Measurements from ENCODE around the gene H2BK1.

The H2BK1 gene

GRCh38 chr7:151232917-151233701, 22.8 kb upstream of the H2BK1 start:
- DNase-seq (ENCODE audit: low read depth in 2 of 3, low spot score in 2 of 3) = peak in 2 of 3 experiments; percentile 44 to 58

- peak; percentile 81 to 90 (median 86) for DNase-seq (ENCODE audit: low read depth in 2 of 3, low spot score in 2 of 3)
Observed at GRCh38 chr7:151232091-151232916, 22.0 kb upstream of the H2BK1 start, which contains the start of gene CHPF2. Gene CHPF2 (plus strand): TSS chr7:151232483. CDS start chr7:151234012, 1,529 bp downstream.

- DNase-seq (ENCODE audit: low read depth in 2 of 3, low spot score in 2 of 3) = no peak
Observed at GRCh38 chr7:151231080-151231479, 20.8 kb upstream of the H2BK1 start.

- DNase-seq (ENCODE audit: low read depth in 2 of 3, low spot score in 2 of 3) = no peak
Observed at GRCh38 chr7:151229249-151229648, 19.0 kb upstream of the H2BK1 start.

GRCh38 chr7:151228024-151228866, 18.0 kb upstream of the H2BK1 start:
- no peak for DNase-seq (ENCODE audit: low read depth in 2 of 3, low spot score in 2 of 3)

- DNase-seq (ENCODE audit: low read depth in 2 of 3, low spot score in 2 of 3) = peak; percentile 94 to 97 (median 96)
Observed at GRCh38 chr7:151226875-151227782, 16.8 kb upstream of the H2BK1 start, which contains the start of gene ABCF2. Gene ABCF2 (minus strand): TSS chr7:151227205. CDS start chr7:151226458, 747 bp downstream.

- DNase-seq (ENCODE audit: low read depth in 2 of 3, low spot score in 2 of 3) = no peak
Observed at GRCh38 chr7:151226560-151226874, 16.2 kb upstream of the H2BK1 start.

- no peak for DNase-seq (ENCODE audit: low read depth in 2 of 3, low spot score in 2 of 3)
Observed at GRCh38 chr7:151225948-151226510, 15.7 kb upstream of the H2BK1 start.

GRCh38 chr7:151223728-151224127, 13.4 kb upstream of the H2BK1 start:
- no peak for DNase-seq (ENCODE audit: low read depth in 2 of 3, low spot score in 2 of 3)

GRCh38 chr7:151218170-151218569, 7.9 kb upstream of the H2BK1 start:
- DNase-seq (ENCODE audit: low read depth in 2 of 3, low spot score in 2 of 3) = no peak

GRCh38 chr7:151215396-151215795, 5.1 kb upstream of the H2BK1 start:
- DNase-seq (ENCODE audit: low read depth in 2 of 3, low spot score in 2 of 3) = no peak

- DNase-seq (ENCODE audit: low read depth in 2 of 3, low spot score in 2 of 3) = no peak
Observed at GRCh38 chr7:151213826-151214225, 3.5 kb upstream of the H2BK1 start.

GRCh38 chr7:151212626-151213025, 2.3 kb upstream of the H2BK1 start:
- DNase-seq (ENCODE audit: low read depth in 2 of 3, low spot score in 2 of 3) = no peak

- no peak for DNase-seq (ENCODE audit: low read depth in 2 of 3, low spot score in 2 of 3)
Observed at GRCh38 chr7:151211155-151211772, 976 bp upstream of the H2BK1 start.

- no peak for DNase-seq (ENCODE audit: low read depth in 2 of 3, low spot score in 2 of 3)
Observed at GRCh38 chr7:151209588-151209987, 700 bp downstream of the H2BK1 start.

- no peak for DNase-seq (ENCODE audit: low read depth in 2 of 3, low spot score in 2 of 3)
Observed at GRCh38 chr7:151208253-151208862, 1.9 kb downstream of the H2BK1 start.

- no peak for DNase-seq (ENCODE audit: low read depth in 2 of 3, low spot score in 2 of 3)
Observed at GRCh38 chr7:151207804-151208203, 2.5 kb downstream of the H2BK1 start.

GRCh38 chr7:151207315-151207714, 3.0 kb downstream of the H2BK1 start:
- DNase-seq (ENCODE audit: low read depth in 2 of 3, low spot score in 2 of 3) = no peak

- no peak for DNase-seq (ENCODE audit: low read depth in 2 of 3, low spot score in 2 of 3)
Observed at GRCh38 chr7:151206914-151207313, 3.4 kb downstream of the H2BK1 start.
